ENCODE data around the gene ZSWIM5. TPM values are rescaled to one million over a fixed set of nuclear protein-coding genes. Genes with fewer than 3 reads are reported as not detected.

ZSWIM5 gene
- total and polyA plus RNA-seq, 2 of the 8 experiments (the other 6 are each of a cell fraction or from before 2014, with no cell fraction given) = 2.5 to 3.9 TPM

DNA sequence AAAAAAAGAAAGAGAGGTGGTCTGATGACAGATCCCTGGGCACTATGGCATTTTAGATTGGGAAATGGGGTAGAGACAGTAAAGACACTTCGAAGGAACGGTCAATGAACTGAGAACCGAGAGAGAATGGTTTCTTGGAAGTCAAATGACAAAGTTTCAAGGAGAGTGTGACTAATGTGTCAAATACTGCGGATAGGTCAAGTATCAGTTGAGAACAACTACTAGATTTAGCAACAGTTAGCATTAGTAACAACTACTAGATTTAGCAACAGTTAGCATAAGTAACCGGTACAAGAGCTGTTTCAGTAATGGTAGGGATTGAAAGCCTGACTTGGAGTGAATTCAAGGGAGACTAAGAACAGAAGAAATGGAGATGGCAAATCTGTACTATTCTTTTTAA lies 159.4 kb downstream of the ZSWIM5 start (continued):
- no peak for TF ChIP-seq KDM1A (IDR thresholded peaks at IDR 0.05; ENCODE audit: borderline replicate concordance, low read length)
- TF ChIP-seq SIN3A (conservative IDR thresholded peaks at IDR 0.05 in 1 of 2, IDR thresholded peaks at IDR 0.05 in 1 of 2; ENCODE audit: low read depth in 1 of 2, low read length in 2 of 2) = no peak
- TF ChIP-seq YY1 (IDR thresholded peaks at IDR 0.05; ENCODE audit: low read depth, low read length) = no peak
- TF ChIP-seq, protein P1, sequence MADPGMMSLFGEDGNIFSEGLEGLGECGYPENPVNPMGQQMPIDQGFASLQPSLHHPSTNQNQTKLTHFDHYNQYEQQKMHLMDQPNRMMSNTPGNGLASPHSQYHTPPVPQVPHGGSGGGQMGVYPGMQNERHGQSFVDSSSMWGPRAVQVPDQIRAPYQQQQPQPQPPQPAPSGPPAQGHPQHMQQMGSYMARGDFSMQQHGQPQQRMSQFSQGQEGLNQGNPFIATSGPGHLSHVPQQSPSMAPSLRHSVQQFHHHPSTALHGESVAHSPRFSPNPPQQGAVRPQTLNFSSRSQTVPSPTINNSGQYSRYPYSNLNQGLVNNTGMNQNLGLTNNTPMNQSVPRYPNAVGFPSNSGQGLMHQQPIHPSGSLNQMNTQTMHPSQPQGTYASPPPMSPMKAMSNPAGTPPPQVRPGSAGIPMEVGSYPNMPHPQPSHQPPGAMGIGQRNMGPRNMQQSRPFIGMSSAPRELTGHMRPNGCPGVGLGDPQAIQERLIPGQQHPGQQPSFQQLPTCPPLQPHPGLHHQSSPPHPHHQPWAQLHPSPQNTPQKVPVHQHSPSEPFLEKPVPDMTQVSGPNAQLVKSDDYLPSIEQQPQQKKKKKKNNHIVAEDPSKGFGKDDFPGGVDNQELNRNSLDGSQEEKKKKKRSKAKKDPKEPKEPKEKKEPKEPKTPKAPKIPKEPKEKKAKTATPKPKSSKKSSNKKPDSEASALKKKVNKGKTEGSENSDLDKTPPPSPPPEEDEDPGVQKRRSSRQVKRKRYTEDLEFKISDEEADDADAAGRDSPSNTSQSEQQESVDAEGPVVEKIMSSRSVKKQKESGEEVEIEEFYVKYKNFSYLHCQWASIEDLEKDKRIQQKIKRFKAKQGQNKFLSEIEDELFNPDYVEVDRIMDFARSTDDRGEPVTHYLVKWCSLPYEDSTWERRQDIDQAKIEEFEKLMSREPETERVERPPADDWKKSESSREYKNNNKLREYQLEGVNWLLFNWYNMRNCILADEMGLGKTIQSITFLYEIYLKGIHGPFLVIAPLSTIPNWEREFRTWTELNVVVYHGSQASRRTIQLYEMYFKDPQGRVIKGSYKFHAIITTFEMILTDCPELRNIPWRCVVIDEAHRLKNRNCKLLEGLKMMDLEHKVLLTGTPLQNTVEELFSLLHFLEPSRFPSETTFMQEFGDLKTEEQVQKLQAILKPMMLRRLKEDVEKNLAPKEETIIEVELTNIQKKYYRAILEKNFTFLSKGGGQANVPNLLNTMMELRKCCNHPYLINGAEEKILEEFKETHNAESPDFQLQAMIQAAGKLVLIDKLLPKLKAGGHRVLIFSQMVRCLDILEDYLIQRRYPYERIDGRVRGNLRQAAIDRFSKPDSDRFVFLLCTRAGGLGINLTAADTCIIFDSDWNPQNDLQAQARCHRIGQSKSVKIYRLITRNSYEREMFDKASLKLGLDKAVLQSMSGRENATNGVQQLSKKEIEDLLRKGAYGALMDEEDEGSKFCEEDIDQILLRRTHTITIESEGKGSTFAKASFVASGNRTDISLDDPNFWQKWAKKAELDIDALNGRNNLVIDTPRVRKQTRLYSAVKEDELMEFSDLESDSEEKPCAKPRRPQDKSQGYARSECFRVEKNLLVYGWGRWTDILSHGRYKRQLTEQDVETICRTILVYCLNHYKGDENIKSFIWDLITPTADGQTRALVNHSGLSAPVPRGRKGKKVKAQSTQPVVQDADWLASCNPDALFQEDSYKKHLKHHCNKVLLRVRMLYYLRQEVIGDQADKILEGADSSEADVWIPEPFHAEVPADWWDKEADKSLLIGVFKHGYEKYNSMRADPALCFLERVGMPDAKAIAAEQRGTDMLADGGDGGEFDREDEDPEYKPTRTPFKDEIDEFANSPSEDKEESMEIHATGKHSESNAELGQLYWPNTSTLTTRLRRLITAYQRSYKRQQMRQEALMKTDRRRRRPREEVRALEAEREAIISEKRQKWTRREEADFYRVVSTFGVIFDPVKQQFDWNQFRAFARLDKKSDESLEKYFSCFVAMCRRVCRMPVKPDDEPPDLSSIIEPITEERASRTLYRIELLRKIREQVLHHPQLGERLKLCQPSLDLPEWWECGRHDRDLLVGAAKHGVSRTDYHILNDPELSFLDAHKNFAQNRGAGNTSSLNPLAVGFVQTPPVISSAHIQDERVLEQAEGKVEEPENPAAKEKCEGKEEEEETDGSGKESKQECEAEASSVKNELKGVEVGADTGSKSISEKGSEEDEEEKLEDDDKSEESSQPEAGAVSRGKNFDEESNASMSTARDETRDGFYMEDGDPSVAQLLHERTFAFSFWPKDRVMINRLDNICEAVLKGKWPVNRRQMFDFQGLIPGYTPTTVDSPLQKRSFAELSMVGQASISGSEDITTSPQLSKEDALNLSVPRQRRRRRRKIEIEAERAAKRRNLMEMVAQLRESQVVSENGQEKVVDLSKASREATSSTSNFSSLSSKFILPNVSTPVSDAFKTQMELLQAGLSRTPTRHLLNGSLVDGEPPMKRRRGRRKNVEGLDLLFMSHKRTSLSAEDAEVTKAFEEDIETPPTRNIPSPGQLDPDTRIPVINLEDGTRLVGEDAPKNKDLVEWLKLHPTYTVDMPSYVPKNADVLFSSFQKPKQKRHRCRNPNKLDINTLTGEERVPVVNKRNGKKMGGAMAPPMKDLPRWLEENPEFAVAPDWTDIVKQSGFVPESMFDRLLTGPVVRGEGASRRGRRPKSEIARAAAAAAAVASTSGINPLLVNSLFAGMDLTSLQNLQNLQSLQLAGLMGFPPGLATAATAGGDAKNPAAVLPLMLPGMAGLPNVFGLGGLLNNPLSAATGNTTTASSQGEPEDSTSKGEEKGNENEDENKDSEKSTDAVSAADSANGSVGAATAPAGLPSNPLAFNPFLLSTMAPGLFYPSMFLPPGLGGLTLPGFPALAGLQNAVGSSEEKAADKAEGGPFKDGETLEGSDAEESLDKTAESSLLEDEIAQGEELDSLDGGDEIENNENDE (IDR thresholded peaks at IDR 0.05; ENCODE audit: insufficient replicate concordance, low read length) = no peak
